Muscle of back (tissue), 13 donors: Measurements from ENCODE around the gene OR13J1. TPM values are rescaled to one million over a fixed set of nuclear protein-coding genes. Genes with fewer than 3 reads are reported as not detected.
"Not testable (repeated sequence)": the region's sequence is repeated elsewhere in the genome, so short reads cannot be mapped to it uniquely, and the experiment has no call there.

Experiments used
- DNase-seq, 3 donors: peaks; one replicate each; pipeline versions ENCODE4 v3.0.0 to v3.0.0-alpha.2; 2013
- long read RNA-seq, 9 donors: transcript quantifications; one replicate each; lab custom pipeline, GENCODE V29; 2026
- polyA plus RNA-seq, 10 donors: library from polyadenylated mRNA; unstranded; fragments of 120-200 nt; gene quantifications; one replicate each; pipeline ENCODE4 v1.2.1, GENCODE V29; 2013; ENCODE audit not compliant: insufficient read length in 10 of 10

OR13J1 gene, protein sequence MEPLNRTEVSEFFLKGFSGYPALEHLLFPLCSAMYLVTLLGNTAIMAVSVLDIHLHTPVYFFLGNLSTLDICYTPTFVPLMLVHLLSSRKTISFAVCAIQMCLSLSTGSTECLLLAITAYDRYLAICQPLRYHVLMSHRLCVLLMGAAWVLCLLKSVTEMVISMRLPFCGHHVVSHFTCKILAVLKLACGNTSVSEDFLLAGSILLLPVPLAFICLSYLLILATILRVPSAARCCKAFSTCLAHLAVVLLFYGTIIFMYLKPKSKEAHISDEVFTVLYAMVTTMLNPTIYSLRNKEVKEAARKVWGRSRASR
- polyA plus RNA-seq = under 1 TPM in 1 of 10 donors, not detected in 9; 0.12 TPM
- long read RNA-seq, donor 1 = 0 reads
- long read RNA-seq, donor 2 = 0 reads
- long read RNA-seq, donor 3 = 0 reads
- long read RNA-seq, donor 4 = 0 reads
- long read RNA-seq, donor 5 = 0 reads
- long read RNA-seq, donor 6 = 0 reads
- long read RNA-seq, donor 7 = 0 reads
- long read RNA-seq, donor 8 = 0 reads
- long read RNA-seq, donor 9 = 0 reads

GRCh38 chr9:35870351-35870923 is at the start of gene OR13J1:
Gene OR13J1, minus strand, starts transcription at chr9:35870401. Its CDS starts 0 bp downstream, at chr9:35870401.
- no peak for DNase-seq

GRCh38 chr9:35919212-35920008 is 49.2 kb upstream of the OR13J1 start:
- DNase-seq = peak in 1 of 3 donors; percentile 42

DNA sequence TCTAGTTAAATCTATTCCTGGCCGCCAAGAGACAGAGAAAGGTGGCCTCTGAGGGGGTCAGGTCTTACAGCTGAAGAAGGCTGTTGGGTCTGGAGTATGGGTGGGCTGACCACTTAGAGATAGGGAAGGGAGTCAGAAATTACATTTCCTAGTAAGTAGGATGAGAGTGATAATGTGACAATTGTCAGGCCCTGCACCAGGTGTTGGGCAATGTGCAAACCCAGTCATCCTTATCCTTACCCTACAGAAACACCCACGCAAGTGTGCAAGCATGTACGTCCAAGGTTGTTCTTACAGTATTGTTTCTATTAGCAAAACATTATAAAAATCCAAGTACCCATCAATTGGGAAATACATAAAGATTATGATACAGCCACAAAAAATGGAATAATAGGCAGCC is 48.6 kb upstream of the OR13J1 start:
- no peak for DNase-seq

DNA sequence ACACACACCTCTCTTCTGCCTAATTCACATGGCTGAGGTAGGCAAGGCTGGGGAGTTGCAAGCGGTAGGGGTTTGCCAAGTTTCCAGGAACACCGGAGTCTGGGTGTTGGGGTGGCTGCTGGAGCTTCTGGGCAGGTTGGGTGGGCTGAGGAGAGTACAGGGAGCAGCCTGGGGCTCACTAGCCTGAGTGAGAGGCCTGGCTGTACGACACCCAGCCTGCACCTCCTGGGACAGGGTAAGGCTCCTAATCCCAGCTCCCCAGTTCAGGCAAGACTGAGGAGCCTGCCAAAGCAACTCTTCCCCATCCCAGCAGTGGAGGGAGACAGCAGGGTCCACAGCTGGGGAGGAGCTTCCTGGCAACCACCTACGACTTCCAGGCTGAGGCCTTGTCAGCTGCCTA is 47.1 kb upstream of the OR13J1 start:
- DNase-seq = peak in 1 of 3 donors; percentile 7

DNA sequence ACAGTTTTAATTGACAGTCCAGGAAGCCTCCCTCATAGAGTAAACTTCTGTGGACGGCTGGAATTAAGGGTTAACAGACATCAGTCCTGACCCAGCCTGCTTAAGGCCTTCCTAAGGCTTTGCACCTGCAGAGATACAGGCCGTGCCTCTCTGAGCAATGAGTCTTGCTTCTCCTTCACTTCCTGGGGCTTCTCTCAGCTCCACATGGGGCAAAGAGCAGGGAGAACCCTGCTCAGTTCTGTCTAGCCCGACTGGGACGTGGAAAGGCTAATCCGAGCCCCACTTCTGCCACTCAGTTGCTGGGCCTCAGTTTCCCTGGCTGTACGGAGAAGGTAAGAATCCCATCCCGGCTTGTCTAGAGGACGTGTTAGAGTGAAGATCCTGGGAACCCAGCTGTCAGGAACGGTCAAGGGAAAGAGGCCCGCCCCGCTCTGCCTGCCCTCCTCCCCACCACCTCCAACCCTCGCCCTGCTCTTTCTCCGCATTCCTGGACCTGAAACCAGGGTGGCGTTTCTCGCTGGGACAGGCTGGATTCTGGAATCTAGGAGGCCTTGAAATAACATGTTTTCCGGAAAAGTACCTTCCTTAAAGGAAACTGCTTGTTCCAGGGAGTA is 45.6 kb upstream of the OR13J1 start:
- no peak for DNase-seq

DNA sequence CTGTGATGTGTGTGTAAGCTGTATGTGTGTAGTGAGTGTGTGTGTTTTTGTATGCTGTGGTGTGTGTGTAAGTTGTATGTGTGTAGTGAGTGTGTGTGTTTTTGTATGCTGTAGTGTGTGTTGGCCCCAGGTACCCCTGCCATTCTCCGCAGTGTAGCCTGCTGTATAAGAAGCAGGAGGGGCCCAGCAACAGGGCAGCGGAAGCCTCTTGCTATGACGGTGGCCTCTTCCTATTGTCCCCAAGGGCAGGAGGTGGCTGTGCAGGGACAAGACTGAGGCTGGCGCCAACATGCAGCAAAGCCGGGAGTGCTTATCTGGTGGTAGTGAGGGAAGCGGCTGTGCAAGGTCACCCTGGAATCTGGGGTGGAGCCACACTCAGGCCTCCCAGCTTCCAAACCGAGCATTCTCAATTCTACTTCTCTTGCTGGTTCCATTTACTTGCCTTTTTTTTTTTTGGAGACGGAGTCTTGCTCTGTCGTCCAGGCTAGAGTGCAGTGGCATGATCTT is 44.2 kb upstream of the OR13J1 start:
- peak in 1 of 3 donors; percentile 70 for DNase-seq

- not testable (repeated sequence) for DNase-seq
Observed at GRCh38 chr9:35913429-35913828, 43.2 kb upstream of the OR13J1 start.

DNA sequence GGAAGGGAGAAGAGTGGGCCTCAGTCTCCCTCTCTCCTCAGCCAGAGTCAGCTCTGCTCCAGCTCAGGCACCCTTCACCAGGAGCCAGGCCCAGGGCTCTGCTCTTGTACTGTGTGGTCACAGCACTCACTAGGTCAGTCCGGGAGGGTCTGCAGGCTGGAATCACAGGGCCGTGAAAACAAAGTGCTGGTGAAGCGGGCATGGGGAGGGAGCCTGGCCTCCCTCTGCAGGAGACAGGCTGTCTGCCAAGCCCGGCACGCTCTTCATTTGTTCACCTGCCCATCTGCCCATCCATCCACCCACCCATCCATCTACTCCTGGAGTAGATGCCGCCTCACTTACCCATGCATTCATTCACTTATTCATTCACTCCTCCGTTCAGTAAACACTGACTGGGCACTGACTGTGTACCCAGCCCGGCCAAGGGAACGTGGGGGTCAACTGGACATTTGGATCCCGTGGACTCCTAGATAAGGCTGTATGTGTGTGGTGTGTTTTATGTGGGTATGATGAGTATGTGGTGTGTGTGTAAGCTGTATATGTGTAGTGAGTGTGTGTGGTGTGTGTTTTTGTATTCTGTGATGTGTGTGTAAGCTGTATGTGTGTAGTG is 42.7 kb upstream of the OR13J1 start:
- DNase-seq = no peak

- no peak for DNase-seq
Observed at GRCh38 chr9:35911690-35912089, 41.5 kb upstream of the OR13J1 start.

DNA sequence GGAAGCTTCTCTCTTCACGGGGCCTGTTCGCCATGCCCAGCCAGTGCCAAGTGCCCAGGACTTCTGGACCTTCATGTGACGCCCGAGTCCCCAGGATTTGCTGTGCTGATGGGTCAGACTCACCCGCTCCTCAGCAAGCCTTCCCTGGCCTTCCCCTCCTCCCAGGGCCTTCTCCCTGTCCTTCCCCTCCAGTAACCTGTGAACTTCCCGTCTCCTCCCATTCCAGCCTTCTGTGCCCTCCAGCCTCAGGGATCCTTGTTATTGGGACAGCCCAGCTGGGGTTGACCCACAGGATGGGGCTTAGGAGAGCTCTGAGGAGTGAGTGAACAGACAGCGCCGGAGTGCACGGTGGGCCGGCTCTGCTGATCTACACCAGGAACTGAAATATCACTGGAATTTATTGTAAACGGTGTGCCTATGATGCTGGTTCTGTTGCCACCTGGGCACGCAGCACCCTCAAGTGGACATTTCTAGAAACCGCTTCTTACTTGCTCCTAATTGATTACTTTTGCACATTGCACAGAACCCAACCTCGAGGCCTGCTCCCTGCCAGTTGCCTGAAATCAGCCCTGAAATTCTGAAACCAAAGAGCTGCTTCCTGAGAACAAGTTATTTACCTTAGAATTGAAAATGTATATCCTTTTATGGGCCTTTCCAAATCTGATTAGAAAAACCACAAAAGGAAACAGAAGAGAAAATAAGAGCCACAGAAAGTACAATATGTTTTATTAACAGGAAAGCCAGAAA is 40.6 kb upstream of the OR13J1 start:
- peak in 1 of 3 donors; percentile 32 for DNase-seq

- DNase-seq = peak in 1 of 3 donors; percentile 51
Observed at GRCh38 chr9:35909687-35910612, 39.7 kb upstream of the OR13J1 start.

GRCh38 chr9:35909274-35909673 is 39.1 kb upstream of the OR13J1 start, which contains the start of gene SPAAR:
Gene SPAAR, plus strand, starts transcription at chr9:35909490. Its CDS starts 974 bp downstream, at chr9:35910464.
- peak in 1 of 3 donors; percentile 27 for DNase-seq

DNA sequence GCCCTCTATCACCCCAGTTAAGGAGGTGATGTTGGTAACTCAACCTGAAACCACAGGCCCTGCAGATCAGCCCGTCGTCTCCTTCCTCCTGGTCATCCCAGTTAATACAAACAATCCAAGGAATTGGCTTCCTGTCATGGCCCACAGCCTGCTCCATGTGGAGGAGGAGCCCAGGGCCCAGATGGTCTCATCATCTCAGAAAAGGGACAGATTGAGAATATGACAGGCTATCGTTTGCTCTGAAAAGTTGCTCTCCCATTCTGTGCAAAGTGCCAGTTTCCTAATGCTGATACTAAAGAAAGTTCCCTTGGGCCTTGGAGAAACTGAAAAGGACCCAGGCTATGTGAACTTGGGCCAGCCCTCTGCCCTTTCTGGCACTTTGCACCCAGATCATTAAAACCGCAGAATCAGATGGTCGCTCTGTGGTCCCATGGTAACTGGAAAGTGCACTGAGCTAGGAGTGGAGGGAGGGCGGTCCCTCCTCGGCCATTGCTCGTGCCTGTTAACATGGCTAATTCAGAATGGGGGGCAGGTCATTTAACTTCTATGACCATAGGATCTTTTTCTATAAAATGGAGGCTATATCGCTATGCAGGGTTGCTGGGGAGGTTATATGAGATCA is 38.4 kb upstream of the OR13J1 start:
- peak; percentile 43 to 83 (median 63) for DNase-seq

GRCh38 chr9:35907711-35908503 is 37.7 kb upstream of the OR13J1 start:
- peak; percentile 87 to 95 (median 94) for DNase-seq

GRCh38 chr9:35906923-35907699 is 36.9 kb upstream of the OR13J1 start:
- peak in 2 of 3 donors; percentile 66 to 85 for DNase-seq

GRCh38 chr9:35905912-35906679 is 35.9 kb upstream of the OR13J1 start, which contains the start of gene HRCT1:
Gene HRCT1, plus strand, starts transcription at chr9:35906202. Its CDS starts 86 bp downstream, at chr9:35906288.
- peak; percentile 88 to 94 (median 92) for DNase-seq
